ENCODE data around the gene ARF4.
"Not testable (repeated sequence)": the region's sequence is repeated elsewhere in the genome, so short reads cannot be mapped to it uniquely, and the experiment has no call there.

The ARF4 gene

DNA sequence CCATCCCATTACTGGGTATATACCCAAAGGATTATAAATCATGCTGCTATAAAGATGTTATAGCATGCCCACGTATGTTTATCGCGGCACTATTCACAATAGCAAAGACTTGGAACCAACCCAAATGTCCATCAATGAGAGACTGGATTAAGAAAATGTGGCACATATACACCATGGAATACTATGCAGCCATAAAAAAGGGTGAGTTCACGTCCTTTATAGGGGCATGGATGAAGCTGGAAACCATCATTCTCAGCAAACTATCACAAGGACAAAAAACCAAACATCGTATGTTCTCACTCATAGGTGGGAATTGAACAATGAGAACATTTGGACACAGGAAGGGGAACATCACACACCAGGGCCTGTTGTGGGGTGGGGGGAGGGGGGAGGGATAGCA is 14.7 kb upstream of the ARF4 start:
- H3K36me3 ChIP-seq (ENCODE audit: control insufficient read depth in 2 of 2, insufficient read depth in 2 of 2, low read length in 2 of 2); H3K27me3 ChIP-seq (ENCODE audit: control insufficient read depth in 2 of 2, insufficient read depth in 2 of 2, low read length in 2 of 2); H3K9me3 ChIP-seq (ENCODE audit: control insufficient read depth in 2 of 2, low read length in 2 of 2); H3K4me1 ChIP-seq (ENCODE audit: control insufficient read depth in 2 of 2, insufficient read depth in 2 of 2, low read length in 2 of 2); H3K27ac ChIP-seq (ENCODE audit: low read depth in 2 of 2, low read length in 2 of 2); H3K4me3 ChIP-seq (ENCODE audit: low read length in 2 of 2); H3K9ac ChIP-seq (ENCODE audit: low read depth in 1 of 2, low read length in 2 of 2): not testable (repeated sequence)

DNA sequence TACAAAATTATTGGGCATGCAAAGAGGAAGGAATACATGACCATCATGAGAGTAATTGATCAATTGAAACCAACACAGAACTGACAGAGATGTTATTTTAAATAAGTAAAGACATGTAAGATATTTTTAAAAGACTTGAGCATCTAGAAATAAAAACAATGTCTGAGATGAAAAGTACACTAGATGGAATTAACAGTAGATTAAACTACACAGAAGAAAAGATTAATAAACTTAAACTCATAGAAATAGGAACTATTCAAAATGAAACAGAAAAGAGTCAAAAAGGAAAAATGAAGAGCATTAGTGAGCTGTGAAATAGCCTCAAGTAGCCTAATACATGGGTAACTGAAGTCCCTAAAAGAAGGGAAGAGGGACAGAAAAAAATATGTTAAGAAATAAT is 8.5 kb upstream of the ARF4 start:
- peaks cover 0 to 2% of the 10 kb centered on the region in 2 donors for H3K36me3 ChIP-seq (ENCODE audit: control insufficient read depth in 2 of 2, insufficient read depth in 2 of 2, low read length in 2 of 2)
- H3K4me3 ChIP-seq (ENCODE audit: low read length in 2 of 2), result no peak overlapping the region
- no peaks in the 10 kb centered on the region for H3K9me3 ChIP-seq (ENCODE audit: control insufficient read depth in 2 of 2, low read length in 2 of 2)
- no peaks in the 10 kb centered on the region for H3K27me3 ChIP-seq (ENCODE audit: control insufficient read depth in 2 of 2, insufficient read depth in 2 of 2, low read length in 2 of 2)
- H3K4me1 ChIP-seq (ENCODE audit: control insufficient read depth in 2 of 2, insufficient read depth in 2 of 2, low read length in 2 of 2), result no peaks in the 10 kb centered on the region
- H3K9ac ChIP-seq (ENCODE audit: low read depth in 1 of 2, low read length in 2 of 2), result no peak overlapping the region
- no peak overlapping the region for H3K27ac ChIP-seq (ENCODE audit: low read depth in 2 of 2, low read length in 2 of 2)

DNA sequence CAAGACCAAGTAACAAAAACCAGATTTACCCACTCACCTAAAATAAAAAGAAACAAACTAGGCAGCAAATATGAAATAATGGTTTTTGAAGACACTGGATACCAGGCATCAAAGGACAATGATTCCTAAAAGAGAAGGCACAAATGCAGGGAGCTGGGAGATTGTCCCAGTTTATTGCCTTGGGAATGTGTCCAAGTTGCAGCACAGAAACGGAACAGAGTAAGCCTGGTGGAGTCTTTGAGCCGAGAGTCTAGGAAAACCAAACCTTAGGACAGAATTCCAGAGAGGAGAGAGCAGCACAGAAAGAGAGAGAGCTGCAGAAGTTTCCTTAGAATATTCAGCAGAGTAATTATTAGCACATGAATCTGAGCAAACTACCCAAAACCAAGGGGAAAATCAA is 7.8 kb upstream of the ARF4 start:
- Histone ChIP-seq H3K27ac (ENCODE audit: low read depth in 2 of 2, low read length in 2 of 2) (no peak overlapping the region), H3K4me3 (ENCODE audit: low read length in 2 of 2) (no peak overlapping the region), H3K27me3 (ENCODE audit: control insufficient read depth in 2 of 2, insufficient read depth in 2 of 2, low read length in 2 of 2) (no peaks in the 10 kb centered on the region), H3K36me3 (ENCODE audit: control insufficient read depth in 2 of 2, insufficient read depth in 2 of 2, low read length in 2 of 2) (peaks cover 0 to 2% of the 10 kb centered on the region in 2 donors), H3K9ac (ENCODE audit: low read depth in 1 of 2, low read length in 2 of 2) (no peak overlapping the region), H3K4me1 (ENCODE audit: control insufficient read depth in 2 of 2, insufficient read depth in 2 of 2, low read length in 2 of 2) (no peaks in the 10 kb centered on the region), H3K9me3 (ENCODE audit: control insufficient read depth in 2 of 2, low read length in 2 of 2) (no peaks in the 10 kb centered on the region)

DNA sequence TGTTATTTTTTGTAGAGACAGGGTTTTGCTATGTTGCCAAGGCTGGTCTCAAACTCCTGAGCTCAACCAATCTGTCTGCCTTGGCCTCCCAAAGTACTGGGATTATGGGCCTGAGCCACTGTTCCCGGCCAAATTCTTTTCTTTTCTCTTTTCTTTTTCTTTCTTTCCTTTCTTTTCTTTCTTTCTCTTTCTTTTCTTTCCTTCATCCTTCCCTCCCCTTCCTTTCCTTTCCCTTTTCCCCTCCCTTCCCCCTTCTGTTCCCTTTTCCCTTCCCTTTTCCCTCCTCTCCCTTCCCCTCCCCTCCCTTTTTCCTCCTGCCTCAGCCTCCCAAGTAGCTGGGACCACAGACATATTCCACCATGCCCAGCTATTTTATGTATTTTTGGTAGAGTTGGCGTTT is 3.1 kb upstream of the ARF4 start:
- H3K4me3 ChIP-seq (ENCODE audit: low read length in 2 of 2), result no peak overlapping the region
- no peaks in the 10 kb centered on the region for H3K27me3 ChIP-seq (ENCODE audit: control insufficient read depth in 2 of 2, insufficient read depth in 2 of 2, low read length in 2 of 2)
- no peak overlapping the region for H3K27ac ChIP-seq (ENCODE audit: low read depth in 2 of 2, low read length in 2 of 2)
- H3K4me1 ChIP-seq (ENCODE audit: control insufficient read depth in 2 of 2, insufficient read depth in 2 of 2, low read length in 2 of 2), result peaks cover 0 to 5% of the 10 kb centered on the region in 2 donors
- H3K36me3 ChIP-seq (ENCODE audit: control insufficient read depth in 2 of 2, insufficient read depth in 2 of 2, low read length in 2 of 2), result peaks cover 0 to 2% of the 10 kb centered on the region in 2 donors
- H3K9ac ChIP-seq (ENCODE audit: low read depth in 1 of 2, low read length in 2 of 2), result no peak overlapping the region
- H3K9me3 ChIP-seq (ENCODE audit: control insufficient read depth in 2 of 2, low read length in 2 of 2), result no peaks in the 10 kb centered on the region

DNA sequence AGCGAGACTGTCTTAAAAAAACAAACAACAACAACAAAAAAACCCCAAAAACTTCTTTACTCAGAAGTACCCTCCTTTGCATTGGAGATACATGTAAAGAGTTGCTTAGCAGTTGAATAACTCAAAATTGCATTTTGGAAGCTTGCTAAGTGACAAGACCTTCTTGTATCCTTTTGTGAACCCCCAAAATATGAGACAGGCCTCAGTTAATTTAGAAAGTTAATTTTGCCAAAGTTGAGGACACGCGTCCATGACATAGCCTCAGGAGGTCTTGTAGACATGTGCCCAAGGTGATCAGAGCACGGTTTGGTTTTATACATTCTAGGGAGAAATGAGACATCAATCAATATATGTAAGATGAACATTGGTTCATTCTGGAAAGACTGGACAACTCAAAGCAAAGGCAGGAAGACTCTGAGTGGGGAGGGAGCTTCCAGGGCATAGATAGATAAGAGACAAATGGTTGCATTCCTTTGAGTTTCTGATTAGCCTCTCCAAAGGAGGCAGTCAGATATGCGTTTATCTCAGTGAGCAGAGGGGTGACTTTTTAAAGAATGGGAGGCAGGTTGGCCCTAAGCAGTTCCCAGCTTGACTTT is 1.7 kb upstream of the ARF4 start:
- Histone ChIP-seq H3K9me3 (ENCODE audit: control insufficient read depth in 2 of 2, low read length in 2 of 2) (no peaks in the 10 kb centered on the region), H3K9ac (ENCODE audit: low read depth in 1 of 2, low read length in 2 of 2) (peak overlapping the region; percentile 93 to 96), H3K27ac (ENCODE audit: low read depth in 2 of 2, low read length in 2 of 2) (peak overlapping the region; percentile 96 to 99), H3K4me1 (ENCODE audit: control insufficient read depth in 2 of 2, insufficient read depth in 2 of 2, low read length in 2 of 2) (peaks cover 3 to 10% of the 10 kb centered on the region in 2 donors), H3K4me3 (ENCODE audit: low read length in 2 of 2) (peak overlapping the region; percentile 98), H3K27me3 (ENCODE audit: control insufficient read depth in 2 of 2, insufficient read depth in 2 of 2, low read length in 2 of 2) (no peaks in the 10 kb centered on the region), H3K36me3 (ENCODE audit: control insufficient read depth in 2 of 2, insufficient read depth in 2 of 2, low read length in 2 of 2) (peaks cover 0 to 2% of the 10 kb centered on the region in 2 donors)

DNA sequence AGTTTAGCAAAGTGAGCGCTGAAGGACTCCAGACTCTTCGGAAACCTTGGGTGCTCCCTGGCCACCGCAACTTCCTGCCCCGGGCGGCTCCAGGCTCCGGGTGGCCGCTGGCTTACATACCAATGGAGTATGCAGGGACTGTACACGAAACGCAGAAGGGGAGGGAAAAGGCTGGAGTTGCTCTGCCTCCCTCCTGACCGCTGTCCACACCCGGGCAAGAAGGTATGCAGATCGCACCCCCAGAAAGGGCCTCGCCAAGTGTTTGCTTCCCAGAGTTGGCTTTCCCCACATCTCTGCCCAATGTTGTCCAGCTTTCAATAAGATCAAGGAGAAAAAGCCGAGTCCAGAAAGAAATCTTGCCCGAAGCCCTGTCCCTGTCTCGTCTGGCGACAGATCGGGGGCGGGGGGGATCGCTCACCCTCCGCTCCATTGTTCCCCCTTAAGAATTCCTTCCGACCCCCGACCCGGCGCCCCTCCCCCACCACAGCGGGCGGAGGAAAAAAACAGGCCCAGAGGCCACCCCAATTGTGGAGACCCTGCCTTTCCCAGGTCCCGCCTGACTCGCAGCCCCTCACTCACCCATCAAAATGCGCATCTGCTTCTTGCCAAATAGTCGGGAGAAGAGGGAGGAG is 533 bp downstream of the ARF4 start:
- peak overlapping the region; percentile 99 to 100 for H3K27ac ChIP-seq (ENCODE audit: low read depth in 2 of 2, low read length in 2 of 2)
- no peaks in the 10 kb centered on the region for H3K27me3 ChIP-seq (ENCODE audit: control insufficient read depth in 2 of 2, insufficient read depth in 2 of 2, low read length in 2 of 2)
- peaks cover 3 to 24% of the 10 kb centered on the region in 2 donors for H3K4me1 ChIP-seq (ENCODE audit: control insufficient read depth in 2 of 2, insufficient read depth in 2 of 2, low read length in 2 of 2)
- no peaks in the 10 kb centered on the region for H3K9me3 ChIP-seq (ENCODE audit: control insufficient read depth in 2 of 2, low read length in 2 of 2)
- peaks cover 3 to 5% of the 10 kb centered on the region in 2 donors for H3K36me3 ChIP-seq (ENCODE audit: control insufficient read depth in 2 of 2, insufficient read depth in 2 of 2, low read length in 2 of 2)
- H3K9ac ChIP-seq (ENCODE audit: low read depth in 1 of 2, low read length in 2 of 2), result peak overlapping the region; percentile 99 to 100
- peak overlapping the region; percentile 98 to 100 for H3K4me3 ChIP-seq (ENCODE audit: low read length in 2 of 2)

DNA sequence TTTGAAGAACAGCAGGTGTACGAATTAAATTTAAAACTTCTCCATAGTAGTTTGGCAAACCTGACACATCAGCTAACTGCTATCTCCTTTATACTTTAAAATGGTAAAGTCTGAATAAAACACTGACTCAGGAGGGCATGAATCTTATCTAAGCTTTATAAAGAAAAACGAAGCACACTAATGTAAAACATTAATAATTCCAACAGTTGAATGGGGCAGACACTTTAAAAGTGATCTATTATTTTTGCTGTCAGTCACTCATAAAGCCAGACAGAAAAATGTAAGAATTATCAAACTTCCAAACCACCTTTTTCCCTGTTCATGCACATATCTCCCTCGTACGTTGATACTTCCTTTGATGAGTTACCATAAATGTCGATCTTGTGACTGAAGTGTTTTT is 2.6 kb downstream of the ARF4 start:
- Histone ChIP-seq H3K27me3 (ENCODE audit: control insufficient read depth in 2 of 2, insufficient read depth in 2 of 2, low read length in 2 of 2) (no peaks in the 10 kb centered on the region), H3K36me3 (ENCODE audit: control insufficient read depth in 2 of 2, insufficient read depth in 2 of 2, low read length in 2 of 2) (peaks cover 2 to 3% of the 10 kb centered on the region in 2 donors), H3K4me3 (ENCODE audit: low read length in 2 of 2) (peak overlapping the region; percentile 98 to 100), H3K9me3 (ENCODE audit: control insufficient read depth in 2 of 2, low read length in 2 of 2) (no peaks in the 10 kb centered on the region), H3K4me1 (ENCODE audit: control insufficient read depth in 2 of 2, insufficient read depth in 2 of 2, low read length in 2 of 2) (peaks cover 3 to 24% of the 10 kb centered on the region in 2 donors), H3K9ac (ENCODE audit: low read depth in 1 of 2, low read length in 2 of 2) (peak overlapping the region in 1 of 2 donors; percentile 99), H3K27ac (ENCODE audit: low read depth in 2 of 2, low read length in 2 of 2) (peak overlapping the region in 1 of 2 donors; percentile 99)

DNA sequence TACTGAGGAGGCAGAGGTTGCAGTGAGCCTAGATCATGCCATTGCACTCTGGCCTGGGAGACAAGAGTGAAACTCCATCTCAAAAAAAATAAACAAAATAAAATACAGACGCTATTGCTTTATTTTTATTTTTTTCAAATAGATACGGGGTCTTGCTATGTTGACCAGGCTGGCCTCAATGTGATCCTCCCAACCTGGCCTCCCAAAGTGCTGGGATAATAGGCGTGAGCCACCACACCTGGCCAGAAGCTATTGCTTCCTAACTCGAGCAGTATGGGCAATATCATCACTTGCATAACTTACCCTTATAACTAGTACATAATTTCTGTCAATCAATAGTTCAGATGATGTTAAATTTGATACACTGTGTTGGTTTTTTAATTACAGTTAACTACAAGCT is 3.0 kb downstream of the ARF4 start:
- Histone ChIP-seq H3K27me3 (ENCODE audit: control insufficient read depth in 2 of 2, insufficient read depth in 2 of 2, low read length in 2 of 2) (no peaks in the 10 kb centered on the region), H3K36me3 (ENCODE audit: control insufficient read depth in 2 of 2, insufficient read depth in 2 of 2, low read length in 2 of 2) (peaks cover 3% of the 10 kb centered on the region in 2 donors), H3K9ac (ENCODE audit: low read depth in 1 of 2, low read length in 2 of 2) (no peak overlapping the region), H3K27ac (ENCODE audit: low read depth in 2 of 2, low read length in 2 of 2) (no peak overlapping the region), H3K9me3 (ENCODE audit: control insufficient read depth in 2 of 2, low read length in 2 of 2) (no peaks in the 10 kb centered on the region), H3K4me1 (ENCODE audit: control insufficient read depth in 2 of 2, insufficient read depth in 2 of 2, low read length in 2 of 2) (peaks cover 3 to 23% of the 10 kb centered on the region in 2 donors), H3K4me3 (ENCODE audit: low read length in 2 of 2) (peak overlapping the region in 1 of 2 donors; percentile 29)

DNA sequence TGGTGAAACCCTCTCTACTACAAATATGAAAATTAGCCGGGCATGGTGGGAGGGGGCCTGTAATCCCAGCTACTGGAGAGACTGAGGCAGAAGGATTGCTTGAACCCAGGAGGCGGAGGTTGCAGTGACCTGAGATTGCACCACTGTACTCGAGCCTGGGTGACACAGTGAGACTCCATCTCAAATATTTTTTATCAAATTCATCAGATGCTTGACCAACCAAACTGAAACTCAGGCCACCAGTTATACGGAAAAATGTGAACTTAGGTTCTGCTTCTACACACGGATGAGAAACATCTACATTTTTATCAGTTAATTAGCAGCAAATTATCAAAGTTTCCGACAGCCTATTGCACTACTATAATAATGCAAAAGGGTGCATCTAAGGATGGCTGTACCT is 4.8 kb downstream of the ARF4 start:
- Histone ChIP-seq H3K27ac (ENCODE audit: low read depth in 2 of 2, low read length in 2 of 2) (no peak overlapping the region), H3K4me3 (ENCODE audit: low read length in 2 of 2) (no peak overlapping the region), H3K4me1 (ENCODE audit: control insufficient read depth in 2 of 2, insufficient read depth in 2 of 2, low read length in 2 of 2) (peaks cover 3 to 24% of the 10 kb centered on the region in 2 donors), H3K27me3 (ENCODE audit: control insufficient read depth in 2 of 2, insufficient read depth in 2 of 2, low read length in 2 of 2) (no peaks in the 10 kb centered on the region), H3K9me3 (ENCODE audit: control insufficient read depth in 2 of 2, low read length in 2 of 2) (no peaks in the 10 kb centered on the region), H3K36me3 (ENCODE audit: control insufficient read depth in 2 of 2, insufficient read depth in 2 of 2, low read length in 2 of 2) (peaks cover 3 to 5% of the 10 kb centered on the region in 2 donors), H3K9ac (ENCODE audit: low read depth in 1 of 2, low read length in 2 of 2) (no peak overlapping the region)

DNA sequence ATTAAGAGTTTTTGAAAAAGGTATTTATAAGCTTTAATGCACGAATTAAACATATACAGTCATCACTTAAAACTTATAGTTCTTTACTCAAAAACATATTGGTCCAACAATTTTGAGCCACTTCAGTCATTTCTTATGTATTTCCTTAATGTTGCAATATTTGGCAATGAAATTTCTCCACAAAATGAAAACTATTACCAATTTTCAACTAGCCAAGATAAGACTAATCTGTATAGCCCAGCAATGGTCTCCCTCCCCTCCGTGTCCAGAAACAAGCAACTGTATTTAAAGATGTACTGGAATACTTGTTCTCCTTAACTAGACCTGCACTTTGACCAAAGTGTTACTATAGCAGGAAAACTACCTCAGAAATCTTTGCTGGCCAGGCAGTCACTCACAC is 9.2 kb downstream of the ARF4 start:
- H3K27ac ChIP-seq (ENCODE audit: low read depth in 2 of 2, low read length in 2 of 2), result no peak overlapping the region
- peaks cover 2 to 25% of the 10 kb centered on the region in 2 donors for H3K4me1 ChIP-seq (ENCODE audit: control insufficient read depth in 2 of 2, insufficient read depth in 2 of 2, low read length in 2 of 2)
- H3K9ac ChIP-seq (ENCODE audit: low read depth in 1 of 2, low read length in 2 of 2), result no peak overlapping the region
- no peaks in the 10 kb centered on the region for H3K9me3 ChIP-seq (ENCODE audit: control insufficient read depth in 2 of 2, low read length in 2 of 2)
- H3K4me3 ChIP-seq (ENCODE audit: low read length in 2 of 2), result no peak overlapping the region
- no peaks in the 10 kb centered on the region for H3K27me3 ChIP-seq (ENCODE audit: control insufficient read depth in 2 of 2, insufficient read depth in 2 of 2, low read length in 2 of 2)
- peaks cover 0 to 13% of the 10 kb centered on the region in 2 donors for H3K36me3 ChIP-seq (ENCODE audit: control insufficient read depth in 2 of 2, insufficient read depth in 2 of 2, low read length in 2 of 2)
